Neural crest cell (in vitro differentiated cells): Measurements from ENCODE around the gene TPD52L1. TPM values are rescaled to one million over a fixed set of nuclear protein-coding genes. Genes with fewer than 3 reads are reported as not detected.

Source experiments
- DNase-seq: peaks from one replicate; pipeline ENCODE4 v3.0.0; 2021; ENCODE audit warnings: low read depth, mixed read lengths, low spot score
- H3K27ac Mint-ChIP-seq: one replicate; pipeline ENCODE4 v1.8.0; 2021; ENCODE audit warnings: mild to moderate bottlenecking, mixed read lengths; ENCODE audit not compliant: unreplicated experiment
- H3K27me3 Mint-ChIP-seq: 2 replicates; pipeline ENCODE4 v1.8.0; 2021; ENCODE audit warnings: low read depth, mild to moderate bottlenecking, mixed read lengths
- H3K36me3 Mint-ChIP-seq: 2 replicates; pipeline ENCODE4 v1.8.0; 2021; ENCODE audit warnings: low read depth, mild to moderate bottlenecking, mixed read lengths
- H3K4me1 Mint-ChIP-seq: 2 replicates; pipeline ENCODE4 v1.8.0; 2021; ENCODE audit warnings: mixed read lengths
- H3K4me3 Mint-ChIP-seq: one replicate; pipeline ENCODE4 v1.8.0; 2021; ENCODE audit warnings: mild to moderate bottlenecking, mixed read lengths
- H3K9me3 Mint-ChIP-seq: 2 replicates; pipeline ENCODE4 v1.8.0; 2021; ENCODE audit warnings: mixed read lengths
- CTCF ChIP-seq: fragments of 200-600 bp; sonication (generic); conservative IDR thresholded peaks from 2 replicates; pipeline ENCODE4 v1.5.0; 2021; ENCODE audit warnings: antibody characterized with exemption, mild to moderate bottlenecking
- total RNA-seq: library from RNA; stranded (reverse); gene quantifications from 2 replicates; pipeline ENCODE4 v1.2.1, GENCODE V29; 2021

Gene TPD52L1
- total RNA-seq, 1 donor from 2014 or later, result 2.9 TPM

GRCh38 chr6:125285353-125285752, 131.8 kb downstream of the TPD52L1 start:
- H3K27me3 Mint-ChIP-seq, result no peaks in the 10 kb centered on the region
- peaks cover 24% of the 10 kb centered on the region for H3K9me3 Mint-ChIP-seq
- H3K4me1 Mint-ChIP-seq, result no peaks in the 10 kb centered on the region
- H3K27ac Mint-ChIP-seq, result no peak overlapping the region
- H3K4me3 Mint-ChIP-seq, result no peak overlapping the region
- TF ChIP-seq CTCF, result no peak
- peaks cover 81% of the 10 kb centered on the region for H3K36me3 Mint-ChIP-seq
- no peak for DNase-seq

GRCh38 chr6:125285936-125286335, 132.4 kb downstream of the TPD52L1 start:
- Mint-ChIP-seq H3K27ac (no peak overlapping the region), H3K27me3 (no peaks in the 10 kb centered on the region), H3K4me1 (no peaks in the 10 kb centered on the region), H3K36me3 (peaks cover 79% of the 10 kb centered on the region), H3K9me3 (peaks cover 24% of the 10 kb centered on the region), H3K4me3 (no peak overlapping the region)
- TF ChIP-seq CTCF, result no peak
- DNase-seq, result no peak

- Mint-ChIP-seq H3K4me1 (no peaks in the 10 kb centered on the region), H3K4me3 (no peak overlapping the region), H3K36me3 (peaks cover 72% of the 10 kb centered on the region), H3K9me3 (peaks cover 20% of the 10 kb centered on the region), H3K27ac (no peak overlapping the region), H3K27me3 (no peaks in the 10 kb centered on the region)
- no peak for TF ChIP-seq CTCF
- no peak for DNase-seq
These were observed 134.1 kb downstream of the TPD52L1 start for GRCh38 chr6:125287718-125288117.

- H3K4me1 Mint-ChIP-seq, result peaks cover 5% of the 10 kb centered on the region
- TF ChIP-seq CTCF, result no peak
- no peaks in the 10 kb centered on the region for H3K27me3 Mint-ChIP-seq
- H3K4me3 Mint-ChIP-seq, result no peak overlapping the region
- no peaks in the 10 kb centered on the region for H3K9me3 Mint-ChIP-seq
- no peak for DNase-seq
- peaks cover 41% of the 10 kb centered on the region for H3K36me3 Mint-ChIP-seq
- H3K27ac Mint-ChIP-seq, result peak overlapping the region; percentile 60
These were observed 140.0 kb downstream of the TPD52L1 start for GRCh38 chr6:125293587-125293986.

- Mint-ChIP-seq H3K4me1 (peaks cover 5% of the 10 kb centered on the region), H3K36me3 (peaks cover 41% of the 10 kb centered on the region), H3K9me3 (no peaks in the 10 kb centered on the region), H3K27me3 (no peaks in the 10 kb centered on the region), H3K4me3 (no peak overlapping the region), H3K27ac (no peak overlapping the region)
- no peak for DNase-seq
- TF ChIP-seq CTCF, result no peak
These were observed 140.5 kb downstream of the TPD52L1 start for GRCh38 chr6:125294036-125294435.

GRCh38 chr6:125294925-125295324, 141.4 kb downstream of the TPD52L1 start:
- peaks cover 11% of the 10 kb centered on the region for H3K4me1 Mint-ChIP-seq
- no peak for TF ChIP-seq CTCF
- peaks cover 42% of the 10 kb centered on the region for H3K36me3 Mint-ChIP-seq
- no peak overlapping the region for H3K27ac Mint-ChIP-seq
- DNase-seq, result no peak
- H3K9me3 Mint-ChIP-seq, result no peaks in the 10 kb centered on the region
- no peaks in the 10 kb centered on the region for H3K27me3 Mint-ChIP-seq
- H3K4me3 Mint-ChIP-seq, result no peak overlapping the region
